HepG2 (cell line): ENCODE measurements around the gene SWSAP1. TPM values are rescaled to one million over a fixed set of nuclear protein-coding genes. Genes with fewer than 3 reads are reported as not detected.

Experiments
- AGO2 ChIP-seq: fragments of 200-400 bp; formaldehyde crosslinking; optimal IDR thresholded peaks from 2 replicates; pipeline ENCODE3; 2017; ENCODE audit warnings: mild to moderate bottlenecking, low read depth, low read length, moderate library complexity
- ATF7 ChIP-seq, 2 experiments: fragments of 450-650 bp in 1 of 2; sonication (generic) in 1 of 2; formaldehyde crosslinking in 1 of 2; IDR thresholded peaks; 2 replicates each; pipeline versions ENCODE4 v1.4.0 to v1.6.1; 2016 to 2020; ENCODE audit warnings: antibody characterized with exemption in 1 of 2, mild to moderate bottlenecking in 1 of 2, missing genetic modification reagents in 1 of 2
- DZIP1 ChIP-seq: sonication (generic); formaldehyde crosslinking; IDR thresholded peaks from 2 replicates; pipeline ENCODE4 v1.5.0; 2020; ENCODE audit warnings: mild to moderate bottlenecking, missing genetic modification reagents
- KAT2B ChIP-seq: fragments of 150-350 bp; IDR thresholded peaks from 2 replicates; pipeline ENCODE4 v1.6.1; 2014; ENCODE audit warnings: low read depth, low read length, borderline replicate concordance
- MXI1 ChIP-seq: IDR thresholded peaks from 3 replicates; pipeline ENCODE4 v1.6.1; 2012; ENCODE audit warnings: low read depth, low read length, inconsistent platforms, borderline replicate concordance
- PCBP2 ChIP-seq: fragments of 200-400 bp; formaldehyde crosslinking; optimal IDR thresholded peaks from 2 replicates; pipeline ENCODE3; 2018; ENCODE audit warnings: low read length, low read depth; ENCODE audit not compliant: poor library complexity, severe bottlenecking
- ZBTB46 ChIP-seq: sonication (generic); formaldehyde crosslinking; IDR thresholded peaks from 2 replicates; pipeline ENCODE4 v1.4.0; 2020; ENCODE audit warnings: mild to moderate bottlenecking, missing genetic modification reagents, borderline replicate concordance
- ZNF225 ChIP-seq: sonication (generic); formaldehyde crosslinking; IDR thresholded peaks from 2 replicates; pipeline ENCODE4 v1.4.0; 2020; ENCODE audit warnings: mild to moderate bottlenecking, missing genetic modification reagents
- polyA plus RNA-seq, 8 experiments: library from polyadenylated mRNA; depleted of rRNA in 3 of 8; stranded (reverse) in 7 of 8; unstranded in 1 of 8; fragments of >200 nt; fragmentation: Illumina TruSeq in 4 of 8; extraction: Trizol in 4 of 8; gene quantifications; 2 replicates each; pipeline versions ENCODE4 v1.2.1 to v1.2.3, GENCODE V29; 2011 to 2016; ENCODE audit warnings: low read depth in 4 of 8, missing spikeins in 1 of 8, mixed read lengths in 1 of 8; ENCODE audit not compliant: insufficient read depth in 1 of 8
- total RNA-seq, 5 experiments: library from RNA; depleted of rRNA; stranded (reverse); fragments of >200 nt; fragmentation: Illumina TruSeq; extraction: Trizol; gene quantifications; 2 replicates each; pipeline ENCODE4 v1.2.3, GENCODE V29; 2016; ENCODE audit warnings: low read depth in 1 of 5
- TF ChIP-seq, protein P1 (sequence below): sonication (generic); formaldehyde crosslinking; IDR thresholded peaks from 2 replicates; pipeline ENCODE4 v1.5.1; 2020; ENCODE audit warnings: mild to moderate bottlenecking, missing genetic modification reagents, moderate library complexity
- TF ChIP-seq, protein P2 (sequence below): sonication (generic); formaldehyde crosslinking; IDR thresholded peaks from 2 replicates; pipeline ENCODE4 v1.9.0; 2021; ENCODE audit warnings: mild to moderate bottlenecking, missing genetic modification reagents
- TF ChIP-seq, protein P3 (sequence below): sonication (generic); formaldehyde crosslinking; IDR thresholded peaks from 2 replicates; pipeline ENCODE4 v1.4.0; 2020; ENCODE audit warnings: missing genetic modification reagents

SWSAP1 gene
- total and polyA plus RNA-seq, 2 of the 13 experiments (the other 11 are each of a cell fraction or from before 2014, with no cell fraction given) = 2.7 to 3.3 TPM

DNA sequence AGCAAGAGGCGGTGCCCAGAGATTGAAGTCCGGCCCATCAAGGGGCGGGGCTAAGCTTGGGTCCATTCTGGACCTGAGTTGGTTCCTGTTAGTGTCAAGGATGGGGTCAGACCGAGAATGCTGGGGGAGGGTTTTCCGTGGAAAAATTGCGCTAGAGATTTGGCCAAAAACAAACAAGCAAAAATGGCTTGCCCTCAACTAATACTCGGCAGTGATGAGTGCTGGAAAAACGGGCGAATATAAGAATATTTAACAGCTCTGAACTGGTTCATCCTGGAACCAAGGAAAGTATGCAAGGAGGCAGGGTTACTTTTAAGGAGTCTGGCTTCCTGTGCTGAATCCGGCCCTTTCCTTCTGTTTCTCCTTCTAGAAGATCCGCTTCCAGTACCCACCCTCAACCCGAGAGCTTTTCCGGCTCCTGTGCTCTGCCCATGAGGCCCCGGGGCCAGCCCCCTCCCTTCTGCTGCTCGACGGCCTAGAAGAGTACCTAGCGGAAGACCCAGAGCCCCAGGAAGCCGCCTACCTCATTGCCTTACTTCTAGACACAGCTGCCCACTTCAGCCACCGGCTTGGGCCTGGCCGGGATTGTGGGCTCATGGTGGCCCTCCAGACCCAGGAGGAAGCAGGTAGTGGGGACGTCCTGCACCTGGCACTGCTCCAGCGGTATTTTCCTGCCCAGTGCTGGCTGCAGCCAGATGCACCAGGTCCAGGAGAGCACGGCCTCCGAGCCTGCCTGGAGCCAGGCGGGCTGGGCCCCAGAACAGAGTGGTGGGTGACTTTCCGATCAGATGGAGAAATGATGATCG is 880 bp downstream of the SWSAP1 start (continued):
- TF ChIP-seq, protein P1, sequence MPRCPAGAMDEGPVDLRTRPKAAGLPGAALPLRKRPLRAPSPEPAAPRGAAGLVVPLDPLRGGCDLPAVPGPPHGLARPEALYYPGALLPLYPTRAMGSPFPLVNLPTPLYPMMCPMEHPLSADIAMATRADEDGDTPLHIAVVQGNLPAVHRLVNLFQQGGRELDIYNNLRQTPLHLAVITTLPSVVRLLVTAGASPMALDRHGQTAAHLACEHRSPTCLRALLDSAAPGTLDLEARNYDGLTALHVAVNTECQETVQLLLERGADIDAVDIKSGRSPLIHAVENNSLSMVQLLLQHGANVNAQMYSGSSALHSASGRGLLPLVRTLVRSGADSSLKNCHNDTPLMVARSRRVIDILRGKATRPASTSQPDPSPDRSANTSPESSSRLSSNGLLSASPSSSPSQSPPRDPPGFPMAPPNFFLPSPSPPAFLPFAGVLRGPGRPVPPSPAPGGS (CRISPR knock-in tag) = peak; percentile 36; the same call in 1 of the 2 replicates
- TF ChIP-seq AGO2 = peak; percentile 58
- TF ChIP-seq, protein P2, sequence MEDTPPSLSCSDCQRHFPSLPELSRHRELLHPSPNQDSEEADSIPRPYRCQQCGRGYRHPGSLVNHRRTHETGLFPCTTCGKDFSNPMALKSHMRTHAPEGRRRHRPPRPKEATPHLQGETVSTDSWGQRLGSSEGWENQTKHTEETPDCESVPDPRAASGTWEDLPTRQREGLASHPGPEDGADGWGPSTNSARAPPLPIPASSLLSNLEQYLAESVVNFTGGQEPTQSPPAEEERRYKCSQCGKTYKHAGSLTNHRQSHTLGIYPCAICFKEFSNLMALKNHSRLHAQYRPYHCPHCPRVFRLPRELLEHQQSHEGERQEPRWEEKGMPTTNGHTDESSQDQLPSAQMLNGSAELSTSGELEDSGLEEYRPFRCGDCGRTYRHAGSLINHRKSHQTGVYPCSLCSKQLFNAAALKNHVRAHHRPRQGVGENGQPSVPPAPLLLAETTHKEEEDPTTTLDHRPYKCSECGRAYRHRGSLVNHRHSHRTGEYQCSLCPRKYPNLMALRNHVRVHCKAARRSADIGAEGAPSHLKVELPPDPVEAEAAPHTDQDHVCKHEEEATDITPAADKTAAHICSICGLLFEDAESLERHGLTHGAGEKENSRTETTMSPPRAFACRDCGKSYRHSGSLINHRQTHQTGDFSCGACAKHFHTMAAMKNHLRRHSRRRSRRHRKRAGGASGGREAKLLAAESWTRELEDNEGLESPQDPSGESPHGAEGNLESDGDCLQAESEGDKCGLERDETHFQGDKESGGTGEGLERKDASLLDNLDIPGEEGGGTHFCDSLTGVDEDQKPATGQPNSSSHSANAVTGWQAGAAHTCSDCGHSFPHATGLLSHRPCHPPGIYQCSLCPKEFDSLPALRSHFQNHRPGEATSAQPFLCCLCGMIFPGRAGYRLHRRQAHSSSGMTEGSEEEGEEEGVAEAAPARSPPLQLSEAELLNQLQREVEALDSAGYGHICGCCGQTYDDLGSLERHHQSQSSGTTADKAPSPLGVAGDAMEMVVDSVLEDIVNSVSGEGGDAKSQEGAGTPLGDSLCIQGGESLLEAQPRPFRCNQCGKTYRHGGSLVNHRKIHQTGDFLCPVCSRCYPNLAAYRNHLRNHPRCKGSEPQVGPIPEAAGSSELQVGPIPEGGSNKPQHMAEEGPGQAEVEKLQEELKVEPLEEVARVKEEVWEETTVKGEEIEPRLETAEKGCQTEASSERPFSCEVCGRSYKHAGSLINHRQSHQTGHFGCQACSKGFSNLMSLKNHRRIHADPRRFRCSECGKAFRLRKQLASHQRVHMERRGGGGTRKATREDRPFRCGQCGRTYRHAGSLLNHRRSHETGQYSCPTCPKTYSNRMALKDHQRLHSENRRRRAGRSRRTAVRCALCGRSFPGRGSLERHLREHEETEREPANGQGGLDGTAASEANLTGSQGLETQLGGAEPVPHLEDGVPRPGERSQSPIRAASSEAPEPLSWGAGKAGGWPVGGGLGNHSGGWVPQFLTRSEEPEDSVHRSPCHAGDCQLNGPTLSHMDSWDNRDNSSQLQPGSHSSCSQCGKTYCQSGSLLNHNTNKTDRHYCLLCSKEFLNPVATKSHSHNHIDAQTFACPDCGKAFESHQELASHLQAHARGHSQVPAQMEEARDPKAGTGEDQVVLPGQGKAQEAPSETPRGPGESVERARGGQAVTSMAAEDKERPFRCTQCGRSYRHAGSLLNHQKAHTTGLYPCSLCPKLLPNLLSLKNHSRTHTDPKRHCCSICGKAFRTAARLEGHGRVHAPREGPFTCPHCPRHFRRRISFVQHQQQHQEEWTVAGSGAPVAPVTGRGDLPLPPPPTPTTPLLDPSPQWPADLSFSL = no peak
- TF ChIP-seq ATF7 (IDR thresholded peaks at IDR 0.05) = no peak
- peak; percentile 59; the same call in 1 of the 2 replicates for TF ChIP-seq ATF7 (CRISPR knock-in tag; IDR thresholded peaks at IDR 0.05)
- 0 out of 2 replicates have a peak, but pooled peaks have one; percentile 51 for TF ChIP-seq DZIP1 (CRISPR knock-in tag)
- 0 out of 2 replicates have a peak, but pooled peaks have one; percentile 86 for TF ChIP-seq ZBTB46 (CRISPR knock-in tag)
- 0 out of 3 replicates have a peak, but pooled peaks have one; percentile 29 for TF ChIP-seq MXI1
- no peak for TF ChIP-seq PCBP2
- 0 out of 2 replicates have a peak, but pooled peaks have one; percentile 59 for TF ChIP-seq ZNF225
- TF ChIP-seq KAT2B = no peak
- TF ChIP-seq, protein P3, sequence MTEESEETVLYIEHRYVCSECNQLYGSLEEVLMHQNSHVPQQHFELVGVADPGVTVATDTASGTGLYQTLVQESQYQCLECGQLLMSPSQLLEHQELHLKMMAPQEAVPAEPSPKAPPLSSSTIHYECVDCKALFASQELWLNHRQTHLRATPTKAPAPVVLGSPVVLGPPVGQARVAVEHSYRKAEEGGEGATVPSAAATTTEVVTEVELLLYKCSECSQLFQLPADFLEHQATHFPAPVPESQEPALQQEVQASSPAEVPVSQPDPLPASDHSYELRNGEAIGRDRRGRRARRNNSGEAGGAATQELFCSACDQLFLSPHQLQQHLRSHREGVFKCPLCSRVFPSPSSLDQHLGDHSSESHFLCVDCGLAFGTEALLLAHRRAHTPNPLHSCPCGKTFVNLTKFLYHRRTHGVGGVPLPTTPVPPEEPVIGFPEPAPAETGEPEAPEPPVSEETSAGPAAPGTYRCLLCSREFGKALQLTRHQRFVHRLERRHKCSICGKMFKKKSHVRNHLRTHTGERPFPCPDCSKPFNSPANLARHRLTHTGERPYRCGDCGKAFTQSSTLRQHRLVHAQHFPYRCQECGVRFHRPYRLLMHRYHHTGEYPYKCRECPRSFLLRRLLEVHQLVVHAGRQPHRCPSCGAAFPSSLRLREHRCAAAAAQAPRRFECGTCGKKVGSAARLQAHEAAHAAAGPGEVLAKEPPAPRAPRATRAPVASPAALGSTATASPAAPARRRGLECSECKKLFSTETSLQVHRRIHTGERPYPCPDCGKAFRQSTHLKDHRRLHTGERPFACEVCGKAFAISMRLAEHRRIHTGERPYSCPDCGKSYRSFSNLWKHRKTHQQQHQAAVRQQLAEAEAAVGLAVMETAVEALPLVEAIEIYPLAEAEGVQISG (CRISPR knock-in tag) = peak; percentile 37
